Right lobe of liver (tissue), 4 donors: ENCODE measurements around the gene FRMD4B.

Experiments used
- CTCF ChIP-seq, 4 donors: fragments of 200-600 bp in 3 of 4; fragments of 450-650 bp in 1 of 4; IDR thresholded peaks; one replicate each; pipeline versions ENCODE4 v1.5.1 to v1.8.0; 2016 to 2022; ENCODE audit warnings: antibody characterized with exemption in 4 of 4, mild to moderate bottlenecking in 2 of 4
- POLR2A ChIP-seq: fragments of 450-650 bp; IDR thresholded peaks from one replicate; pipeline ENCODE4 v1.6.1; 2017; ENCODE audit warnings: antibody characterized with exemption, mild to moderate bottlenecking
- donor health status: DM: no; HTN: no; CAD: no.
- donor health status: DM: no; HTN: no; CAD: no.
- donor health status: DM: no; HTN: yes; CAD: no.

- TF ChIP-seq CTCF (IDR thresholded peaks at IDR 0.05), result no peak
- no peak for TF ChIP-seq POLR2A
Observed at GRCh38 chr3:69149586-69149985, 236.3 kb downstream of the FRMD4B start.
